HG03045 (cell line): ENCODE data around the gene STH.

Experiments used
- ATAC-seq: cut with Tn5 transposase; IDR thresholded peaks from one replicate; pipeline ENCODE4 v1.9.1; 2021; ENCODE audit warnings: mild to moderate bottlenecking, moderate library complexity; ENCODE audit not compliant: unreplicated experiment

The STH gene

GRCh38 chr17:46042925-46043324 lies 43.9 kb downstream of the STH start:
- ATAC-seq = no peak

GRCh38 chr17:46043606-46044005 lies 44.6 kb downstream of the STH start:
- no peak for ATAC-seq

GRCh38 chr17:46044286-46044928 lies 45.4 kb downstream of the STH start:
- ATAC-seq = no peak

- ATAC-seq = no peak
Observed at GRCh38 chr17:46044989-46045388, 45.9 kb downstream of the STH start.

GRCh38 chr17:46045639-46046038 lies 46.6 kb downstream of the STH start:
- no peak for ATAC-seq

- no peak for ATAC-seq
Observed at GRCh38 chr17:46046957-46047356, 47.9 kb downstream of the STH start.

GRCh38 chr17:46047398-46047797 lies 48.3 kb downstream of the STH start:
- no peak for ATAC-seq

GRCh38 chr17:46047856-46048255 lies 48.8 kb downstream of the STH start:
- ATAC-seq = no peak
